ENCODE measurements around the gene LDHAL6A. TPM values are rescaled to one million over a fixed set of nuclear protein-coding genes. Genes with fewer than 3 reads are reported as not detected.

The LDHAL6A gene
- under 1 TPM in 1 of 2 experiments, not detected in 1; 0.22 TPM for total RNA-seq

GRCh38 chr11:18455686-18456372 is at the start of gene LDHAL6A:
LDHAL6A (plus strand) TSS chr11:18455856; CDS start chr11:18456681, 825 bp downstream.

GRCh38 chr11:18526521-18527296 is 71.1 kb downstream of the LDHAL6A start, which contains the start of gene TSG101:
TSG101 (minus strand) TSS chr11:18526942; CDS start chr11:18526816, 126 bp downstream.

Other genes with a start within 250 kb of the LDHAL6A start
- not detected for gene SAA4, start 219.1 kb upstream of the LDHAL6A start, total RNA-seq
- not detected for gene SAA2, start 207.2 kb upstream of the LDHAL6A start, total RNA-seq
- gene SAA1, start 189.6 kb upstream of the LDHAL6A start, total RNA-seq: not detected
- gene HPS5, start 133.7 kb upstream of the LDHAL6A start, total RNA-seq: 10 to 100 TPM; 14.8 to 17.5 TPM
- gene GTF2H1, start 133.3 kb upstream of the LDHAL6A start, total RNA-seq: 10 to 100 TPM; 43.6 to 48.2 TPM
- 100 to 1,000 TPM; 874 to 875 TPM for gene LDHA, start 61.3 kb upstream of the LDHAL6A start, total RNA-seq
- not detected for gene LDHC, start 43.5 kb upstream of the LDHAL6A start, total RNA-seq
- gene TSG101, start 71.1 kb downstream of the LDHAL6A start, total RNA-seq: 10 to 100 TPM; 31.3 to 31.9 TPM
- 10 to 100 TPM; 12.1 to 12.2 TPM for gene UEVLD, start 132.9 kb downstream of the LDHAL6A start, total RNA-seq
- gene MISFA, start 143.9 kb downstream of the LDHAL6A start, total RNA-seq: under 1 TPM; 0.66 to 0.79 TPM
- 10 to 100 TPM; 25.0 to 26.6 TPM for gene SPTY2D1, start 178.5 kb downstream of the LDHAL6A start, total RNA-seq
- 1 to 10 TPM; 1.5 to 2.3 TPM for gene TMEM86A, start 242.9 kb downstream of the LDHAL6A start, total RNA-seq